GM12878 (cell line): ENCODE measurements around the gene CTNNA2.

Experiments
- CREM ChIP-seq: IDR thresholded peaks from 2 replicates; pipeline ENCODE4 v1.6.1; 2014; ENCODE audit warnings: antibody characterized with exemption, low read depth
- EP300 ChIP-seq, 2 experiments: fragments of 150-350 bp in 1 of 2; IDR thresholded peaks; 2 replicates each; pipeline ENCODE4 v1.6.1; 2011 to 2012; ENCODE audit warnings: low read depth in 2 of 2, low read length in 2 of 2, borderline replicate concordance in 1 of 2, improper control_type of control experiment in 1 of 2, inconsistent platforms in 1 of 2; ENCODE audit not compliant: control insufficient read depth in 1 of 2
- GABPA ChIP-seq: IDR thresholded peaks from 2 replicates; pipeline ENCODE4 v1.6.1; 2014; ENCODE audit warnings: antibody characterized with exemption, low read depth, mild to moderate bottlenecking, inconsistent platforms
- JUND ChIP-seq: IDR thresholded peaks from 2 replicates; pipeline ENCODE4 v1.6.1; 2012; ENCODE audit warnings: low read depth, mild to moderate bottlenecking, low read length, improper control_type of control experiment, moderate library complexity
- MYC ChIP-seq: IDR thresholded peaks from 2 replicates; pipeline ENCODE4 v1.6.1; 2011; ENCODE audit warnings: mild to moderate bottlenecking, low read length, moderate library complexity, inconsistent platforms; ENCODE audit not compliant: insufficient read depth, insufficient replicate concordance, insufficient read length, severe bottlenecking
- NBN ChIP-seq: fragments of 450-650 bp; IDR thresholded peaks from 2 replicates; pipeline ENCODE4 v1.6.1; 2016
- POLR2A ChIP-seq: IDR thresholded peaks from 2 replicates; pipeline ENCODE4 v1.6.1; 2011; ENCODE audit warnings: low read depth, mild to moderate bottlenecking, low read length
- POLR2AphosphoS2 ChIP-seq: IDR thresholded peaks from 2 replicates; pipeline ENCODE4 v1.6.1; 2011; ENCODE audit warnings: low read depth, mild to moderate bottlenecking, low read length, improper control_type of control experiment, moderate library complexity
- SUZ12 ChIP-seq: fragments of 200-600 bp; sonication (generic); IDR thresholded peaks from one replicate; pipeline ENCODE4 v1.6.1; 2018; ENCODE audit warnings: antibody characterized with exemption, mild to moderate bottlenecking; ENCODE audit not compliant: unreplicated experiment
- TARDBP ChIP-seq: IDR thresholded peaks from 2 replicates; pipeline ENCODE4 v1.6.1; 2016; ENCODE audit warnings: borderline replicate concordance
- TF ChIP-seq, protein P1 (sequence below): IDR thresholded peaks from 2 replicates; pipeline ENCODE4 v1.6.1; 2011; ENCODE audit warnings: low read depth, mild to moderate bottlenecking, low read length, moderate library complexity, borderline replicate concordance; ENCODE audit errors: extremely low read depth
- TF ChIP-seq, protein P2 (sequence below): fragments of 450-650 bp; IDR thresholded peaks from 2 replicates; pipeline ENCODE4 v1.6.1; 2017; ENCODE audit warnings: mild to moderate bottlenecking

- TF ChIP-seq EP300 (IDR thresholded peaks at IDR 0.05; ENCODE audit: borderline replicate concordance in 1 of 2, control insufficient read depth in 1 of 2, low read depth in 2 of 2, low read length in 2 of 2) (no peak), POLR2A (no peak), NBN (no peak), JUND (no peak), CREM (no peak), TARDBP (no peak), GABPA (no peak), SUZ12 (no peak), MYC (no peak), POLR2AphosphoS2 (no peak)
- TF ChIP-seq, protein P1, sequence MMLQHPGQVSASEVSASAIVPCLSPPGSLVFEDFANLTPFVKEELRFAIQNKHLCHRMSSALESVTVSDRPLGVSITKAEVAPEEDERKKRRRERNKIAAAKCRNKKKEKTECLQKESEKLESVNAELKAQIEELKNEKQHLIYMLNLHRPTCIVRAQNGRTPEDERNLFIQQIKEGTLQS: no peak
- TF ChIP-seq, protein P2, sequence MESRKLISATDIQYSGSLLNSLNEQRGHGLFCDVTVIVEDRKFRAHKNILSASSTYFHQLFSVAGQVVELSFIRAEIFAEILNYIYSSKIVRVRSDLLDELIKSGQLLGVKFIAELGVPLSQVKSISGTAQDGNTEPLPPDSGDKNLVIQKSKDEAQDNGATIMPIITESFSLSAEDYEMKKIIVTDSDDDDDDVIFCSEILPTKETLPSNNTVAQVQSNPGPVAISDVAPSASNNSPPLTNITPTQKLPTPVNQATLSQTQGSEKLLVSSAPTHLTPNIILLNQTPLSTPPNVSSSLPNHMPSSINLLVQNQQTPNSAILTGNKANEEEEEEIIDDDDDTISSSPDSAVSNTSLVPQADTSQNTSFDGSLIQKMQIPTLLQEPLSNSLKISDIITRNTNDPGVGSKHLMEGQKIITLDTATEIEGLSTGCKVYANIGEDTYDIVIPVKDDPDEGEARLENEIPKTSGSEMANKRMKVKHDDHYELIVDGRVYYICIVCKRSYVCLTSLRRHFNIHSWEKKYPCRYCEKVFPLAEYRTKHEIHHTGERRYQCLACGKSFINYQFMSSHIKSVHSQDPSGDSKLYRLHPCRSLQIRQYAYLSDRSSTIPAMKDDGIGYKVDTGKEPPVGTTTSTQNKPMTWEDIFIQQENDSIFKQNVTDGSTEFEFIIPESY: no peak
Observed at GRCh38 chr2:80258793-80259192, 745.9 kb downstream of the CTNNA2 start.
